HG02759 (cell line): ENCODE measurements around the gene COL6A1.

Experiments
- ATAC-seq: cut with Tn5 transposase; IDR thresholded peaks from one replicate; pipeline ENCODE4 v1.9.1; 2021; ENCODE audit warnings: mild to moderate bottlenecking, moderate library complexity; ENCODE audit not compliant: unreplicated experiment

Gene COL6A1

DNA sequence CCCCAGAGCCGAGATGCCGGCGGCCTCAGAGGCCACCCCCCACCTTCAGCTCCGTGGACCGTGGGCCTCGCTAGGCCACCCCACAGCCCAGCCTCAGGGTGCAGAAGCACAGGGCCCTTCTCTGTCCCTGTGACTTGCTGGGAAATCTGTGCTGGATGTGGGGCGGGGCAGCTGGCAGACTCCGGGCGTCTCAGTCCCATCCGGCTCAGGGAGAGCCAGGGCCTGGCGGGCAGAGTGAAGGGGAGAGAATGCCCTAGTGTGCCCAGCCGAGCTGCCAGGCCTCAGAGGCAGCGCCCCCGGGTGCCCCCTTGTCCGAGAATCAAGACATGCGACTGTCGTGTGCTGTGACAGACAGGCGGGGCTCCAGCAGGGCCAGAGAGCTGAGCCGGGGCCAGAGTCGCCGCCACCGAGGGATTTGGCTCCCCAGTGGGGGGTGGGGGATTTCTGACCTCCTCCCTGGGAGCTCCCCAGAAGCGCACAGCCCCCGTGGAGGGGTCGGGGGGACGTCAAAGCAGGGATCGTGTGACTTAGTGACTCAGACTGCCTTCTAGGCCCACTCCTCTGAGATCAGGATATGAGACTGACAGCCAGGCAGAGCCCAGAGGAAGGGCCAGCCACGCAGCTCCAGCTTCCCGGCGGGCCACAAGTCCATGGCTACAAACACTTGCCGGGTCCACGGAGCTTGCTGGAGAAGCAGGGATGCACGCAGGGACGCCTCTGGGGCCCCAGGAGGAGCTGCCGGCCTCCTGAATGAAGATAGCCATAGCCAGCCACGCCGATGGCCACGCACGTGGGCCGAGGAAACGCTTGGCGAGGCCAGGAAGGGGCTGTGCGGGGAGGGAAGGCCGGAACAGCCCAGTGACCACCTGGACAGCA is 11.9 kb downstream of the COL6A1 start:
- no peak for ATAC-seq

DNA sequence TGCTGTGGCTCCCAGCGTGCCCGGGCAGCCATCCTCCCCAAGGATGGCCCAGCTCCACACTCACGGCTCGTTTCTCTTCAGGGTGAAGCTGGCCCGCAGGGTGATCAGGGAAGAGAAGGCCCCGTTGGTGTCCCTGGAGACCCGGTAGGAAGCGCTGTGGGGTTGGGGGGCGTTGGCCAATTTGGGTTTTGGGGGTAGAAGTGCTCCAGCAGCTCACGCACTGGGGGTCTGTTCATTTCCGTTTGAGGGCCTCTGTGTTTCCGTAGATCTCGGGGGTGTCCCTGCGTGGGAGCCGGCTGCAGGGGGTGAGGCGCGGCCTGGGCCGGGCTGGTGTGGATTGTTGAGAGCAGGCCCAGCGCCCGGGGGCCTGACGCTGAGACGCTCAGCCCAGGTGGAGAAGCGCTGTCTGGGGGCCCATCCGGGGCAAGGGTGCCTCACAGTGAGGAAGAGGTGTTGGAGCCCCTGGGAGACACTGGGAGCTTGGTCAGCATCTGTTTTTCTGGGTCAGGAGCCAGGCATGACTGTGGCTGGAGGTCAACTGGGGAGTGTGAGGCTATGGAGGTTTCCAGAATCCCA is 12.6 kb downstream of the COL6A1 start:
- ATAC-seq: no peak

DNA sequence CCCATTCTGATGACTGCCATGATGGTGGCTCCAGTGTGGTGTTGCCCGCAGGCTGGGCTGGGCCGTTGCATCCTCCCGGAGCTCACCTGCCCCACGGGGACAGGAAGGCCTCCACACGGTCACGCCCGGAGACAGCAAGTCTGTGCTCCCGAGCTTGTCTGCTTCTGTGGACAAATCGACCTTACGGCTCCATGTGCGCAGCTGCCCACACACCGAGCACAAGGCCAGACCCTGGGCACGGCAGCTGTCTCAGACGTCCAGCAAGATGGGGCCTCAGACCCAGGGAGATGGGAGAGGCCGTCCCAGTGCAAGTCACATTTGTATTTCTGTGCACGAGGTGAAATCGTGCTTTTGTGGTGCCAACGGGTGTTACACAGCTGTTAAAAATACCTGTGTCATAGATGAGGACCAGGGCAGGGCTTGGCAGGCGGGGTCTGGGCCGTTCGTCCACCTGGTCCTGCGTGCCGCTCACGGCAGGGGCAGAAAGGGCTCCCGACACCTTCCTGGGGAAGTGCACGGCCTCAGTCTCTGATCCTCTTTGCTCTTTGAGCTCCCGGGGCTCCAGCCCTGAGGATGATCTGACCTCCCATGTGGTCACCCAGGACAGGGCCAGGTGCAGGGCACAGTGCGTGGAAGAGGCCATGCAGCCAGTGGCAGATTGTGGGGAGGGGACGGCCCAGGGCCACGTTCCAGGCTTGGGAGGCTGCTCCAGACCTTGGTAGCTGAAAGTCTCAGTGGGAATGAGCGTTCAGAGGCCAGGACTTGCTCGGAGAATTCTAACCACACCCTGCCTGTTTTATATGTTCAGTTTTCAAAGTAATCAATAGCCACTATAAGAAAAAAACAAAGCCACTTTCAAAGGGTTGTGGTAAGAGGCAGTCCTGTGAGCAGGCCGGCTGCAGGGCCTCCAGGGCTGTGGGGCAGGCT is 13.5 kb downstream of the COL6A1 start:
- ATAC-seq: no peak

DNA sequence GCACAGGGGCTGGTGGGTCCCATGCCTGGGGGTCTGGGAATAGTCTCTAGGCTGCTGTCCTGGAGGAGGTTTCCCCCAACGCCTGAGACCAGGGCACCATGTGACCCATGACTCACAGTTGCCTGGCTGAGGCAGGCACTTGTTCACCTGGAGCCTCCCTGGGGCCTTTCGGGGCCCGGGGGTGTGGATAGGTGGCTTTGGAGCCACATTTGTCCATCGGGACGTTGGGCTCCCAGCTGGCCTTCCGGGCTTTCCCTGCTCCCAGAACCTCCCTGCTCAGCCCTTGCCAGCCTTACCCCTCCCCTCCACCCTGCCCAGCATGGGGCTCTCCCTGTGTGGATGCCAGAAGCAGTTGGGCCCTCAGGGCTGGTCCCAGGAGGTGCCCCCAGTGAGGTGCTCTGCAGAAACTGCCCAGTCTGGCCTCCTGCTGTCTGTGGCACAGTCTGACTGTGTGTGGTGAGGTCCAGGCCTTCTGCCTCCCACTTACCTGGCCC is 14.2 kb downstream of the COL6A1 start:
- ATAC-seq: no peak

DNA sequence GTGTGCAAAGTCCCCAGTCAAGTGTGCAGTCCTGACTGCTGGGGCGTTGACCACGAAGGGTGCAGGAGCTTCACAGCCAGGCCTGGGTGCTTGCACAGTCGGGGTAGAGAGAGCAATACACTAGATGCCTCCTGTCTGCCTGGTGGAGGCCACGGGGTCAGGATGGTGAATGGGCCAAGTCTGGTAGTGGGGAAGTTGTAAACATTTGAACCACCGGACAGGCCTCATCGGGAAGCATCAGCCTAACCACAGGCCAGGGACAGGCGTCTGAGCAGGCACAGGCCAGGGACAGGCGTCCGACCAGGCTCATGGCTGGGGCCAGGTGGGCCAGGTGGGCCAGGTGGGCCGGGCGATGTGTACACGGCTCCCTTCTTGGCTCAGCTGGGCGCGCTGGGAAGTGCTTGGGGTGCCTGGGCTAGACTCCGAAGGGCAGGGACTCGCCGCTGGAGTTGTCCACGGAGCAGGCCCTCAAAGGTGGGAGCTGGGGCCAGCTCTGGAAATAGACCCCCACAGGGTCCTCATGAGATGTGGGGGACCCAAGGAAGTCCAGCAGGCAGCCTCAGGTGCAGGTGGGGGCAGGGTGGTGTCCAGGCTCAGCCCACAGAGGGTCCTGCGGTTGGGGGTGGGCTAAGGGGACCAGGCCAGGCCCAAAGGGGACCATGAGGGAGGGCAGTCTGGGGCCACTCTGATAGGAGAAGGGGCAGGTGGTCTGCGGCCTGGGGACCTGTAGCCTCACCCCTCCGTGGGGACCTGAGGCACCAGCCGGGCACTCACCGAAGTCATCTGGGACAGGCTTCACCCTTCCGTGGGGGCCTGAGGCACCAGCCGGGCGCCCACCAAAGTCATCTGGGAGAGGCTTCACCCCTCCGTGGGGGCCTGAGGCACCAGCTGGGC is 15.0 kb downstream of the COL6A1 start:
- no peak for ATAC-seq

DNA sequence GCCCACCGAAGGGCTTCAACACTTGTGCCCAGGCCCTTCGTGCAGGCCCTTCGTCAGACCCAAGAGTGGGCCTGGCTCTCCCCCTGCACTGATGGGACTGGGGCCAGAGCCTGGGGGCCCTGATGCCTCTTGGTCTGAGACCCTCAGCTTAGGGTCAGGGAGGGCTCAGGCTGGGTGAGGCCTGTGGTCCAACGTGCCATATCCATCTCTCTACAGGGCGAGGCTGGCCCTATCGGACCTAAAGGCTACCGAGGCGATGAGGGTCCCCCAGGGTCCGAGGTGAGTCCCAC is 15.6 kb downstream of the COL6A1 start:
- no peak for ATAC-seq

DNA sequence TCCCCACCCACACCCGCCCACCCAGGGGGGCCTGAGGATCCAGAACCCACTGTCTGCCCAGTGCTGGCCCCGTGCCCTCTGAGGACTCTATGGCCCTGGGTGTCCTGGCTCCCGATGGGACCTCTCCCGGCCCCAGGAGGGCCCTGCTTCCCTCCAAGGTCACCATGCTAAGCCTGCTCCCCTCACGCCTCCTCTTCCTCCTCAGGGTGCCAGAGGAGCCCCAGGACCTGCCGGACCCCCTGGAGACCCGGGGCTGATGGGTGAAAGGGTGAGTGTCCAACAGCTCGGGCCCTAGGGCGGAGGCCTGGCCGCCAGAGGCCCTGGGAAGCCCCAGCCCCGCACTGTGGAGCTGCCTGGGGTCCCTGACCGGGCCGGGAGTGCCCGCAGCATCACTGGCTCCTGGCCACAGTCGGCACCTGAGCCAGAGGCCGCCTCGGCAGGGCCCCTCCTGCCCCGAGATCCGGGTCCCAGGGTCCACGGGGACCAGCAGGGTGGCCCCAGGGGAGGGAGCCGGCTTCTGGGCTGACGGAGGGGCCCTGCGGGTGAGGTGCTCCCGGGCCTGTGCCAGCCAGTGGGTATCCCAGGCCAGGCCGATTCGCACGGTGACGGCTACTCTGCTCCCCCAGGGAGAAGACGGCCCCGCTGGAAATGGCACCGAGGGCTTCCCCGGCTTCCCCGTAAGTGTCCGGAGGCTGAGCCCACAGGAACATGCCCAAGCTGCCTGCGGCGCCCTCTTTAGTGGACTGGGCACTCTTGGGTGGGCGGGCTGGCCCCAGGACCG is 16.1 kb downstream of the COL6A1 start:
- ATAC-seq: no peak

DNA sequence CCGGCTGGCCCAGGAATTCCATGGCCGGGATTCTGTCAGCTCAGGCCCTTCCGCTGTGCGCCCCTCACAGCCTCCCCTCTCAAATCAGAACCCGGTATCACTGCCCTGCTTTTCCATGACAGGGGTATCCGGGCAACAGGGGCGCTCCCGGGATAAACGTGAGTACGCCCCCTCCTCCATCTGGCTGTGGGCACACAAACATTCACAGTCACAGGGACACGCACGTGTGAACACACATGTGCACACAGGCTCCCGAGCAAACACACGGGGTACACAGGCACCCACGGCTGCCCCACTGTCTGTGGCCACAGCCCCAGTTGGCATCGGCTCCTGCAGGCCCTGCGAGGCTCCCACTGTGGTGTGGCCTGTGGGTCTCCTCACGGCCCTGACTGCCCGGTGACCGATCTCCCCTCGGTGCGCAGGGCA is 16.7 kb downstream of the COL6A1 start:
- ATAC-seq: no peak

DNA sequence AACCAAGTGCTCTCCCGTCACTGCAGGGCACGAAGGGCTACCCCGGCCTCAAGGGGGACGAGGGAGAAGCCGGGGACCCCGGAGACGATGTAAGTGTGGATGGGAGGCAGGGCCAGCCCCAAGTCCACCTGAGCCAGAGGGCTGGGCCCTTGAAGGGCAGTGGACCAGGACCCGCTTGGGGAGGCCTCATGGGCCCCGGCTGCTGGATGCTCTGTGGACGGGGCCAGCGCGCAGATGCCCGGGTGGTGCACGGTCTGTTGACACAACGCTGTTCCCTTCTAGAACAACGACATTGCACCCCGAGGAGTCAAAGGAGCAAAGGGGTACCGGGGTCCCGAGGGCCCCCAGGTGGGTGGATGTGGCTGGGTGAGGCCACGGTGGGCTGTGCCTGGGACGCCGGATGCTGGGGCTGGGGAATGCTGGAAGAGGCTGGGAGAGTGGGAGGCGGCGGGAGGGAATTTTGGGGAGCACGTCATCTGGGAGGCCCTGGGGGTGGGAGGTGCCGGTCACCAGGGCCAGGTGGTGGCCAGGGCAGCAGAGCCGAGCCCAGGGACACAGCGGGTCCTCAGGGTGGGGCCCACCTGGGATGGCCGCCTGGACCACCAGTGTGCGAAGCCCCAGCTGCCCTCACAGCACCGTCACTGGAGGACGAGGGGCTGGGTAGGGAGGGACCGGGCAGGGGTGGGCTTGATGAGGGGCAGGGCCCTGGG is 17.5 kb downstream of the COL6A1 start:
- no peak for ATAC-seq

DNA sequence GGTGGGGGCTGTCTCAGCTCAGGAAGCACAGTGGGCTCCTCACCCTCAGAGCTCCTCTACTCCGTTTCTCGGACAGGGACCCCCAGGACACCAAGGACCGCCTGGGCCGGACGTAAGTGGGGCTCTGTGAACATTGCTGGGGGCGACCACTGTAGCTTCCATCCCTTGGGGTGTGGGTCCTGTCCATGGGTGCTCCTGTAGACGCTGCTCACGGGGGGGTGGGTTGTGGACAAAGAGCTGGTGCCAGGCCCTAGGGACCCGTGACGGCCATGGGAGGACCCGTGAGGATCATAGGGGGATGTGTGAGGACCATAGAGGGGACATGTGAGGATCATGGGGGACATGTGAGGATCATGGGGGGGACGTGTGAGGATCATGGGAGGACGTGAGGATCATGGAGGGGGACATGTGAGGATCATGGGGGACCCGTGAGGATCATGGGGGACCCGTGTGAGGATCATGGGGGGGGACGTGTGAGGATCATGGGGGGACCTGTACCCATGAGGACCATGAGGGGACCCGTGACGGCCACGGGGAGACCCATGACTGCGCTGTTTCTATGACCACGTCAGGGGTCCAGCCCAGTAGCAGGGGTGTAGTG is 18.1 kb downstream of the COL6A1 start:
- ATAC-seq: no peak

DNA sequence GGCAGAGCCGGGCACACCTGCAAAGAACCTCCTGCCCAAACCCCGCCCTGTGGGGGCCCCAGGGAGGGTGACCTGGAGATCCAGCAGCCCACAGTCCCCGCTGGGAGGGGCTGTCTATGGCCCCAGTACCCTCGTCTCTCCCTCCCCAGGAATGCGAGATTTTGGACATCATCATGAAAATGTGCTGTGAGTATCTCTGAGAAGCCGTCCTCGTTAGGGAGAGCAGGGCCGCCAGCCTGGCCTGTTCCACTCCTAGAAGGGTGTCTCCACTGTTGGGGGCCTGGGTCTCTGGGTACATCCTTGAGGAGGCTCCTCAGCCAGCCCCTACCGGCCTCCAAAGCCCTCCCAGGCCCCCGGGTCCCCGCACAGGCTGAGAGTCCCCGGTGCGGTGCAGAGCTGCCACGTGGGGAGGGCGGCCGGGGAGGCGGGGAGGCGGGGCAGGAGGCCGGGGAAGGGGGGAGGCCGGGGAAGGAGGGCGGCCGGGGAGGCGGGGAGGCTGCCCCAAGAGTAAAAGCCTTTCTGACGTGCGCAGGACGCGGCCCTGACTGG is 18.7 kb downstream of the COL6A1 start:
- no peak for ATAC-seq

DNA sequence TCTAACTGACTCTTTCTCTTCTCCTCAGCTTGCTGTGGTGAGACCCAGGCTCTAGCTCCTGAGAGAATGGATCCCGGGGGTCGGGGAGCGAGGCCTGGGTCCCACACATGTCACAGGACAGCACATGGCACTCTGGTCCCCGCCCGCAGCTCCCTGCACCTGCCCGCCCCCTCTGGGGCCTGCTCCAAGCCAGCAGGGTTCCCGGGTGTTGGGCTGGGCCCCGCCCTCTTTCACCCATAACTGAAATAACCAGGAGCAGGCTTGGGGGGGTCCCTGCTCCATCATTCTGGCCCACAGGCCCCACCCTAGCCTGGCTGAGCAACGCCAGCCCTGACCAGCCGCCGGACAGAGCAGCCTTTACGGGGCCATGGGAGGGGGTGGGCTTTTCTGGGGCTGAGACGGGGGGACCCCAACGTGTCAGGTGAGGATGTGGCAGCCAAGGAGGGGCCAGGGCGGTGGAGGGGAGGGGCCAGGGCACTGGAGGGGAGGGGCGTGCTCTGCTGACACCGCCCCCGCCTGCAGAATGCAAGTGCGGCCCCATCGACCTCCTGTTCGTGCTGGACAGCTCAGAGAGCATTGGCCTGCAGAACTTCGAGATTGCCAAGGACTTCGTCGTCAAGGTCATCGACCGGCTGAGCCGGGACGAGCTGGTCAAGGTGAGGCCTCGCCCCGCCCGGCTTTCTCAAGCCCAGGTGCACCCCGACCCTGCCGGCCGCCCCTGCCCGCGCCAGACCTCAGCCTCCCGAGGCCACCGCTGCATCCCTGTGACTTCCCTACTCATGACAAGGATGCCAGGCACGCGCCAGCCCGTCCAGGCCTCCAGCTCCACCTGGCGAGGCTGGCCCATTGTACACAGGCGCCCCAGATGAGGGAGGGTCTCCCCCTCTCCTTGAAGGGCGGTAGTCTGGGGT is 19.4 kb downstream of the COL6A1 start:
- no peak for ATAC-seq

DNA sequence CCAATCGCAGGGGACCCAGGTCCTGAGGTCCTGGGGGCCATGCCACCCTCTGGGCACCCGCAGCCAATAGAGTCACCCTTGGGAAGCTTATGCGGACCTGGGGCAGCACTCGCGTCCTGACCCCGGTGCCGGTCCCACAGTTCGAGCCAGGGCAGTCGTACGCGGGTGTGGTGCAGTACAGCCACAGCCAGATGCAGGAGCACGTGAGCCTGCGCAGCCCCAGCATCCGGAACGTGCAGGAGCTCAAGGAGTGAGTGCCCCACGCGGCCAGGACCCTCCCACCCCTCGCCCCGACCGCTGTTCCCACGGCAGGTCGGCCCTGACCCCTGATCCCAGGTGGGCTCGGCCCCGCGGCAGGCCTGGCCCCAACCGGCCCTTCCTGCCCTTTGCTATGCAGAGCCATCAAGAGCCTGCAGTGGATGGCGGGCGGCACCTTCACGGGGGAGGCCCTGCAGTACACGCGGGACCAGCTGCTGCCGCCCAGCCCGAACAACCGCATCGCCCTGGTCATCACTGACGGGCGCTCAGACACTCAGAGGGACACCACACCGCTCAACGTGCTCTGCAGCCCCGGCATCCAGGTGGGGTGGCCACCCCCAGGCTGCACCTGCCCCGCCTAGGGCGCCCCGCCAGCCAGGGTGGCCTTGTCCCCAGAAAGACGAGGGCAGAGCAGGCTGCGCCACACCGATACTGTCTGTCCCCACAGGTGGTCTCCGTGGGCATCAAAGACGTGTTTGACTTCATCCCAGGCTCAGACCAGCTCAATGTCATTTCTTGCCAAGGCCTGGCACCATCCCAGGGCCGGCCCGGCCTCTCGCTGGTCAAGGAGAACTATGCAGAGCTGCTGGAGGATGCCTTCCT is 20.5 kb downstream of the COL6A1 start:
- ATAC-seq: no peak

DNA sequence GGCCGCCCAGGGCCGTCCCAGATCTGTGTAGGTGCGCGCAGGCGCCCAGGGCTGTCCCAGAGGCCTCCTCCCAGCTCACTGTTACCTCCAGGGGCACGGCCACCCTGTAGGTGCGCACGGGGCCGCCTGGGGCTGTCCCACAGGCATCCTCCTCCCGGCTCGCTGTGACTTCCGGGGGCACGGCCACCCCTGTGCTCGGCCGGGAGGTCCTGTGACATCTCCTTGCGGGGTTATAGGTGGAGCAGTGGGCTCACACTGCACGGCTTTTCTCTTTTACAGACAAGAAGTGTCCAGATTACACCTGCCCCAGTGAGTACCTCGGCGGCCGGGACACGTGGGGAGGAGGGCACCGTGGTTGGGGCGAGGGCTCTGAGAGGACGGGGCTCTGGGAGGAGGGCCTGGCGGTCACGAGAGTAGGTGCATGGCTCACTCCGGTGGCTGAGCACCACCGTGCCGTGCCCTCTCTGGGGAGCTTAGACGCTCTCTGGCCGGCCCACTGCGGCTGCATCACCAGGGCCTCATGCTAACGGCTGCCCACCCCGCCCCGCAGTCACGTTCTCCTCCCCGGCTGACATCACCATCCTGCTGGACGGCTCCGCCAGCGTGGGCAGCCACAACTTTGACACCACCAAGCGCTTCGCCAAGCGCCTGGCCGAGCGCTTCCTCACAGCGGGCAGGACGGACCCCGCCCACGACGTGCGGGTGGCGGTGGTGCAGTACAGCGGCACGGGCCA is 21.4 kb downstream of the COL6A1 start:
- no peak for ATAC-seq

DNA sequence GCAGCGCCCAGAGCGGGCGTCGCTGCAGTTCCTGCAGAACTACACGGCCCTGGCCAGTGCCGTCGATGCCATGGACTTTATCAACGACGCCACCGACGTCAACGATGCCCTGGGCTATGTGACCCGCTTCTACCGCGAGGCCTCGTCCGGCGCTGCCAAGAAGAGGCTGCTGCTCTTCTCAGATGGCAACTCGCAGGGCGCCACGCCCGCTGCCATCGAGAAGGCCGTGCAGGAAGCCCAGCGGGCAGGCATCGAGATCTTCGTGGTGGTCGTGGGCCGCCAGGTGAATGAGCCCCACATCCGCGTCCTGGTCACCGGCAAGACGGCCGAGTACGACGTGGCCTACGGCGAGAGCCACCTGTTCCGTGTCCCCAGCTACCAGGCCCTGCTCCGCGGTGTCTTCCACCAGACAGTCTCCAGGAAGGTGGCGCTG is 22.0 kb downstream of the COL6A1 start:
- ATAC-seq: no peak
